Caco-2 (cell line): ENCODE results near the gene MROH2A. TPM values are rescaled to one million over a fixed set of nuclear protein-coding genes. Genes with fewer than 3 reads are reported as not detected.

ENCODE experiments used
- BruUV-seq: library from RNA; stranded (reverse); fragments of 400-500 nt; replicated peaks from 2 replicates; lab custom pipeline; 2021; lab: Mats Ljungman, UMichigan
- CTCF ChIA-PET: fragments of 300-600 bp; sonication (Branson Sonifier 250); formaldehyde crosslinking; loops from one replicate; lab custom pipeline; 2022; ENCODE audit warnings: antibody characterized with exemption; lab: Charles Lee
- POLR2A ChIA-PET: fragments of 300-600 bp; sonication (Branson Sonifier 250); formaldehyde crosslinking; loops from one replicate; lab custom pipeline; 2022; ENCODE audit warnings: antibody characterized with exemption; lab: Charles Lee
- DNase-seq, 2 experiments: peaks; one replicate each; pipeline versions ENCODE4 v3.0.0 to v3.0.0-alpha.2; 2020 to 2022
- H3K27me3 ChIP-seq: replicated peaks from 2 replicates; pipeline ENCODE4 v1.6.0; 2011; ENCODE audit warnings: low read length; ENCODE audit not compliant: control insufficient read depth, insufficient read depth
- H3K36me3 ChIP-seq: 2 replicates; pipeline ENCODE4 v1.5.1; 2011; ENCODE audit warnings: low read length; ENCODE audit not compliant: control insufficient read depth, insufficient read depth
- H3K4me1 ChIP-seq: fragments of 250-450 bp; sonication (Bioruptor Pico); 2 replicates; pipeline ENCODE4 v1.5.1; 2020; ENCODE audit warnings: mild to moderate bottlenecking
- H3K4me3 ChIP-seq: 2 replicates; pipeline ENCODE4 v1.5.1; 2011; ENCODE audit warnings: low read depth, mild to moderate bottlenecking, control low read depth, low read length
- H3K9me3 ChIP-seq: fragments of 250-450 bp; sonication (Bioruptor Pico); 2 replicates; pipeline ENCODE4 v1.5.1; 2020; ENCODE audit warnings: mild to moderate bottlenecking, moderate library complexity
- H3K27ac Mint-ChIP-seq: one replicate; pipeline ENCODE4 v1.8.0; 2022; ENCODE audit warnings: mixed read lengths; ENCODE audit not compliant: unreplicated experiment
- H3K27me3 Mint-ChIP-seq: one replicate; pipeline ENCODE4 v1.8.0; 2022; ENCODE audit warnings: mixed read lengths; ENCODE audit not compliant: insufficient read depth, unreplicated experiment
- H3K36me3 Mint-ChIP-seq: one replicate; pipeline ENCODE4 v1.8.0; 2022; ENCODE audit warnings: mild to moderate bottlenecking, mixed read lengths; ENCODE audit not compliant: insufficient read depth, unreplicated experiment
- H3K4me1 Mint-ChIP-seq: one replicate; pipeline ENCODE4 v1.8.0; 2022; ENCODE audit warnings: low read depth, mixed read lengths; ENCODE audit not compliant: unreplicated experiment
- H3K4me3 Mint-ChIP-seq: one replicate; pipeline ENCODE4 v1.8.0; 2022; ENCODE audit warnings: mild to moderate bottlenecking, moderate library complexity, mixed read lengths; ENCODE audit not compliant: unreplicated experiment
- H3K9me3 Mint-ChIP-seq: one replicate; pipeline ENCODE4 v1.8.0; 2022; ENCODE audit warnings: mixed read lengths; ENCODE audit not compliant: unreplicated experiment
- intact Hi-C: fragments of 100-400 bp; cut with micrococcal nuclease; formaldehyde crosslinking; loops from one replicate; pipeline ENCODE4 v1.10.0; 2022; ENCODE audit not compliant: unreplicated experiment
- total RNA-seq: library from RNA; stranded (reverse); gene quantifications from 2 replicates; pipeline ENCODE4 v1.2.3, GENCODE V29; 2022
- TF ChIP-seq, protein P1 (sequence below), 2 experiments: fragments of 200-600 bp in 1 of 2; IDR thresholded peaks; 1 replicate in 1 of 2; 2 replicates in 1 of 2; pipeline versions ENCODE4 v1.5.1 to v1.8.0; 2011 to 2022; ENCODE audit warnings: antibody characterized with exemption in 1 of 2, control low read depth in 1 of 2, inconsistent platforms in 1 of 2, low read depth in 1 of 2, low read length in 1 of 2, mild to moderate bottlenecking in 1 of 2, moderate library complexity in 1 of 2; ENCODE audit not compliant: insufficient read depth in 1 of 2, severe bottlenecking in 1 of 2, unreplicated experiment in 1 of 2

Gene MROH2A
- total RNA-seq, 1 experiment from 2014 or later = not detected

DNA sequence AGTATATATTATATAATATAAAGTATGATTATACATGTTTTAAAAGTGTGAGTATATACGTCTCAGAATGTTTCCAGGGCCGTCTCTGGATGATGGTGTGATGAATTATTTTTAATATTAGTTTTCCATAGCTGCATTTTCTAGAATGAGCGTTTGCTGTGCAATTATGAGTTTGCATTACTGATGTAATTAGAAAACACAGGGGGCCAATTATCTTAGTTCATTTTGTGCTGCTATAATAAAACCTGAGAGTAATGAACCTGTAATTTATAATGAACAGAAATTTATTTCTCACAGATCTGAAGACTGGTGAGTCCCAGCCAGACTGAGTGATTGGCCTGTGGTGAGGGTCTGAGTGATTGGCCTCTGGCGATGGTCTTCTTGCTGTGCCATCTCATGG is 80.2 kb downstream of the MROH2A start:
- no peaks in the 10 kb centered on the region for H3K27me3 ChIP-seq
- CTCF ChIA-PET = no interaction called here
- H3K4me1 Mint-ChIP-seq = no peaks in the 10 kb centered on the region
- no peaks in the 10 kb centered on the region for H3K36me3 ChIP-seq
- no TSS peak for BruUV-seq
- H3K9me3 Mint-ChIP-seq = no peaks in the 10 kb centered on the region
- H3K27ac Mint-ChIP-seq = no peak overlapping the region
- DNase-seq = no peak
- no peak overlapping the region for H3K4me3 ChIP-seq
- H3K36me3 Mint-ChIP-seq = peaks cover 11% of the 10 kb centered on the region
- POLR2A ChIA-PET = no interaction called here
- no peaks in the 10 kb centered on the region for H3K27me3 Mint-ChIP-seq
- H3K4me1 ChIP-seq = no peaks in the 10 kb centered on the region
- TF ChIP-seq, protein P1, sequence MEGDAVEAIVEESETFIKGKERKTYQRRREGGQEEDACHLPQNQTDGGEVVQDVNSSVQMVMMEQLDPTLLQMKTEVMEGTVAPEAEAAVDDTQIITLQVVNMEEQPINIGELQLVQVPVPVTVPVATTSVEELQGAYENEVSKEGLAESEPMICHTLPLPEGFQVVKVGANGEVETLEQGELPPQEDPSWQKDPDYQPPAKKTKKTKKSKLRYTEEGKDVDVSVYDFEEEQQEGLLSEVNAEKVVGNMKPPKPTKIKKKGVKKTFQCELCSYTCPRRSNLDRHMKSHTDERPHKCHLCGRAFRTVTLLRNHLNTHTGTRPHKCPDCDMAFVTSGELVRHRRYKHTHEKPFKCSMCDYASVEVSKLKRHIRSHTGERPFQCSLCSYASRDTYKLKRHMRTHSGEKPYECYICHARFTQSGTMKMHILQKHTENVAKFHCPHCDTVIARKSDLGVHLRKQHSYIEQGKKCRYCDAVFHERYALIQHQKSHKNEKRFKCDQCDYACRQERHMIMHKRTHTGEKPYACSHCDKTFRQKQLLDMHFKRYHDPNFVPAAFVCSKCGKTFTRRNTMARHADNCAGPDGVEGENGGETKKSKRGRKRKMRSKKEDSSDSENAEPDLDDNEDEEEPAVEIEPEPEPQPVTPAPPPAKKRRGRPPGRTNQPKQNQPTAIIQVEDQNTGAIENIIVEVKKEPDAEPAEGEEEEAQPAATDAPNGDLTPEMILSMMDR (IDR thresholded peaks at IDR 0.05; ENCODE audit: insufficient read depth in 1 of 2, low read depth in 1 of 2, low read length in 1 of 2, severe bottlenecking in 1 of 2, unreplicated experiment in 1 of 2) = no peak
- no peaks in the 10 kb centered on the region for H3K9me3 ChIP-seq
- H3K4me3 Mint-ChIP-seq = no peak overlapping the region
- intact Hi-C loops = no loop called here

DNA sequence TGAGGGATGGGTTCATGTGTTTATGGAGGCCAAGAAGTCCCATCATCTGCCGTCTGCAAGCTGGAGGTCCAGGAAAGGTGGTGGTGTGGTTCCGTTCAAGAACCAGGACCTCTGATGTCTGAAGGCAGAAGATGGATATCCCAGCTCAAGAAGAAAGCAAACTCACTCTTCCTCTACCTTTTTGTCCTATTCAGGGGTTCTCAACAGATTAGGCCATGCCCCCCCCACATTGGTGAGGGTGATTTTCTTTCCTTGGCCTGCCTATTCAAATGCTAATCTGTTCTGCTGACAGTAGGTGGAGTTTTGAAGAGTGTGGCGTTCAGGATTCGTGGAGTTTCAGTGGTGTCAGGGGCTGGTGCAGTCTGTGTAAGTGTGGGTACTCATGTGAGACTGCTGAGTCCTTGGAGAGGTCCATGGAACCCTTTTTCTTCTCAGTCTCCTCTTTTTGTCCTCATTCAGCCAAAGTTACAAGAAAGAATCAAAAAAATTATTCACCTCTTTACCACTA is 84.2 kb downstream of the MROH2A start:
- Histone ChIP-seq H3K27me3 (no peaks in the 10 kb centered on the region), H3K9me3 (no peaks in the 10 kb centered on the region), H3K4me1 (no peaks in the 10 kb centered on the region), H3K36me3 (no peaks in the 10 kb centered on the region), H3K4me3 (no peak overlapping the region)
- no TSS peak for BruUV-seq
- intact Hi-C loops = no loop called here
- H3K9me3 Mint-ChIP-seq = no peaks in the 10 kb centered on the region
- DNase-seq = no peak
- TF ChIP-seq, protein P1 (IDR thresholded peaks at IDR 0.05; ENCODE audit: insufficient read depth in 1 of 2, low read depth in 1 of 2, low read length in 1 of 2, severe bottlenecking in 1 of 2, unreplicated experiment in 1 of 2) = no peak
- ChIA-PET POLR2A (no interaction called here), CTCF (no interaction called here)
- no peak overlapping the region for H3K27ac Mint-ChIP-seq
- peaks cover 2% of the 10 kb centered on the region for H3K36me3 Mint-ChIP-seq
- no peaks in the 10 kb centered on the region for H3K27me3 Mint-ChIP-seq
- no peak overlapping the region for H3K4me3 Mint-ChIP-seq
- no peaks in the 10 kb centered on the region for H3K4me1 Mint-ChIP-seq

DNA sequence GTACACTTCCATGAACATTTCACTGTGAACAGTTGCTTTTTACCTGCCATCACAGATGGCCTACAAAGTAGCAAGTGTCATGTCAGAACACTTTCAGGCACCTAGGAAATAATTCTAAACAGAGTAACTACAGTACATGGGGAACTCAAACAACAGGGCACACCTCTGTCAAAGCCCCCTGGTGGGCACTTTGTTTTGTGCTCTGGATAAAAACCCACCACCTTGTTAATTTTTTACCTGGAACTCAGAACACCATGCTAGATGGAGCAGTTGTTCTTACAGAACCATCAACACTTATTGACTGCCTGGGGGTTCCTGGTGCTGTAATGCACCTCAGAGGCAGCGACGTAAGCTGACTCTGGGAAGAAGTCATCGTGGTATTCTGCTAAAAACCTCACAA is 87.7 kb downstream of the MROH2A start:
- Mint-ChIP-seq H3K36me3 (peaks cover 13% of the 10 kb centered on the region), H3K4me3 (no peak overlapping the region), H3K27ac (no peak overlapping the region), H3K4me1 (no peaks in the 10 kb centered on the region), H3K27me3 (no peaks in the 10 kb centered on the region), H3K9me3 (no peaks in the 10 kb centered on the region)
- DNase-seq = peak in 1 of 2 experiments; percentile 35
- POLR2A ChIA-PET = no interaction called here
- intact Hi-C loops = no loop called here
- BruUV-seq = no TSS peak
- H3K27me3 ChIP-seq = no peaks in the 10 kb centered on the region
- no peaks in the 10 kb centered on the region for H3K36me3 ChIP-seq
- CTCF ChIA-PET = no interaction called here
- H3K9me3 ChIP-seq = no peaks in the 10 kb centered on the region
- no peaks in the 10 kb centered on the region for H3K4me1 ChIP-seq
- TF ChIP-seq, protein P1 (IDR thresholded peaks at IDR 0.05; ENCODE audit: insufficient read depth in 1 of 2, low read depth in 1 of 2, low read length in 1 of 2, severe bottlenecking in 1 of 2, unreplicated experiment in 1 of 2) = peak; percentile 25 to 27
- H3K4me3 ChIP-seq = no peak overlapping the region
